Loucy (cell line): ENCODE measurements around the gene GPR153.
"Not testable (repeated sequence)": the region's sequence is repeated elsewhere in the genome, so short reads cannot be mapped to it uniquely, and the experiment has no call there.

Source experiments
- H2AFZ ChIP-seq: fragments of 200-600 bp; sonication (generic); 2 replicates; pipeline ENCODE4 v1.6.0; 2016; ENCODE audit warnings: antibody characterized with exemption, mild to moderate bottlenecking, low read length, moderate library complexity
- H3F3A ChIP-seq: fragments of 200-600 bp; 2 replicates; pipeline ENCODE4 v1.6.0; 2016; ENCODE audit warnings: antibody characterized with exemption, low read depth, mild to moderate bottlenecking
- H3K27me3 ChIP-seq: fragments of 200-600 bp; sonication (generic); 2 replicates; pipeline ENCODE4 v1.6.1; 2014; ENCODE audit warnings: low read length, mild to moderate bottlenecking; ENCODE audit not compliant: insufficient read depth, poor library complexity, severe bottlenecking
- H3K36me3 ChIP-seq: fragments of 200-600 bp; sonication (generic); 2 replicates; pipeline ENCODE4 v1.6.1; 2016; ENCODE audit warnings: low read length; ENCODE audit not compliant: insufficient read depth
- H3K4me1 ChIP-seq: fragments of 200-600 bp; sonication (generic); 2 replicates; pipeline ENCODE4 v1.5.1; 2014; ENCODE audit warnings: low read length, mild to moderate bottlenecking; ENCODE audit not compliant: insufficient read depth, poor library complexity, severe bottlenecking
- H3K4me2 ChIP-seq: fragments of 200-600 bp; sonication (generic); 2 replicates; pipeline ENCODE4 v1.6.0; 2014; ENCODE audit warnings: antibody characterized with exemption, low read length, low read depth, mild to moderate bottlenecking; ENCODE audit not compliant: poor library complexity, severe bottlenecking
- H3K4me3 ChIP-seq: fragments of 200-600 bp; sonication (generic); 2 replicates; pipeline ENCODE4 v1.5.1; 2014; ENCODE audit warnings: low read length, mild to moderate bottlenecking, mixed read lengths; ENCODE audit not compliant: poor library complexity, severe bottlenecking
- H3K79me2 ChIP-seq: fragments of 200-600 bp; sonication (generic); 2 replicates; pipeline ENCODE4 v1.6.1; 2014; ENCODE audit warnings: low read length; ENCODE audit not compliant: insufficient read depth
- H3K9ac ChIP-seq: fragments of 200-600 bp; sonication (generic); 2 replicates; pipeline ENCODE4 v1.6.0; 2014; ENCODE audit warnings: mild to moderate bottlenecking, low read depth, low read length, moderate library complexity; ENCODE audit not compliant: poor library complexity, severe bottlenecking
- H3K9me2 ChIP-seq: fragments of 200-600 bp; sonication (generic); replicated peaks from 2 replicates; pipeline ENCODE4 v1.6.1; 2016; ENCODE audit warnings: low read depth, low read length, mixed read lengths
- H3K9me3 ChIP-seq: fragments of 200-600 bp; sonication (generic); 2 replicates; pipeline ENCODE4 v1.6.1; 2014; ENCODE audit warnings: mild to moderate bottlenecking, antibody characterized with exemption, low read length, low read depth; ENCODE audit not compliant: insufficient read depth
- H4K20me1 ChIP-seq: fragments of 200-600 bp; sonication (generic); 2 replicates; pipeline ENCODE4 v1.6.0; 2014; ENCODE audit warnings: antibody characterized with exemption, low read length, mild to moderate bottlenecking; ENCODE audit not compliant: insufficient read depth, poor library complexity, severe bottlenecking
- CTCF ChIP-seq: fragments of 200-600 bp; sonication (generic); conservative IDR thresholded peaks from 2 replicates; pipeline ENCODE4 v1.5.1; 2014; ENCODE audit warnings: mild to moderate bottlenecking, antibody characterized with exemption, low read length
- EZH2phosphoT487 ChIP-seq: fragments of 200-600 bp; IDR thresholded peaks from 2 replicates; pipeline ENCODE4 v1.6.1; 2018; ENCODE audit warnings: antibody characterized with exemption, mild to moderate bottlenecking, moderate library complexity, borderline replicate concordance

Gene GPR153

GRCh38 chr1:6308449-6308848 lies 47.6 kb upstream of the GPR153 start:
- no peaks in the 10 kb centered on the region for H3K79me2 ChIP-seq
- no peak overlapping the region for H3K9ac ChIP-seq
- no peaks in the 10 kb centered on the region for H4K20me1 ChIP-seq
- H3K36me3 ChIP-seq: peaks cover 10% of the 10 kb centered on the region; the same call in 1 of the 2 replicates
- H3K4me3 ChIP-seq: no peak overlapping the region
- no peaks in the 10 kb centered on the region for H3K27me3 ChIP-seq
- H3K4me1 ChIP-seq: no peaks in the 10 kb centered on the region
- TF ChIP-seq CTCF (no peak), EZH2phosphoT487 (no peak)
- no peak overlapping the region for H2AFZ ChIP-seq
- no peaks in the 10 kb centered on the region for H3F3A ChIP-seq
- H3K9me3 ChIP-seq: no peaks in the 10 kb centered on the region
- no peak overlapping the region for H3K4me2 ChIP-seq
- H3K9me2 ChIP-seq: no peaks in the 10 kb centered on the region

- not testable (repeated sequence) for H3K27me3 ChIP-seq, H2AFZ ChIP-seq, H3K9me2 ChIP-seq, H3F3A ChIP-seq, H3K4me1 ChIP-seq, H3K79me2 ChIP-seq, H3K4me3 ChIP-seq, H3K9ac ChIP-seq, H3K9me3 ChIP-seq, H3K4me2 ChIP-seq, H4K20me1 ChIP-seq
- peaks cover 10% of the 10 kb centered on the region; the same call in 1 of the 2 replicates for H3K36me3 ChIP-seq
Measured at GRCh38 chr1:6307682-6308081, 46.8 kb upstream of the GPR153 start.

DNA sequence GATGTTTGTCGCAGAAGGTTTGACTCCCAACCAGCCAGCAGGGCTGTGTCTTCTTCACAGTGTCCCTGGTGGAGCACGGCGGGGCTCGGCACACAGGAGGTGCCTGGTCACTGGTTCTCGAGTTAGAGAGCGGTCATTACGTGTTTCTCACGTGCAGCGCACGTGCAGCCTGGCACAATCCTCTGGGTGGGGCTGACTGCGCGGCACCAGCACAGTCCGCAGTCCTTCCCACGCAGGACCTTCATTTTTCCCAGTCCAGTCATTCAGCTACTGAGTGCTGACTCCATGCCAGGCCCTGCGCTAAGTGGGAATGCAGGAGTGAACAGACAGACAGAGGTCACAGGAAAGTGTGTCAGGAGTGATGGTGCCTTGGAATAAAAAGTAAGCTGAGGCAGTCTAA lies 46.2 kb upstream of the GPR153 start:
- no peaks in the 10 kb centered on the region for H3K79me2 ChIP-seq
- no peak overlapping the region for H3K4me2 ChIP-seq
- TF ChIP-seq EZH2phosphoT487: no peak
- no peak for TF ChIP-seq CTCF
- H3K4me1 ChIP-seq: no peaks in the 10 kb centered on the region
- no peak overlapping the region for H3K4me3 ChIP-seq
- peaks cover 10% of the 10 kb centered on the region; the same call in 1 of the 2 replicates for H3K36me3 ChIP-seq
- H3F3A ChIP-seq: no peaks in the 10 kb centered on the region
- no peaks in the 10 kb centered on the region for H3K27me3 ChIP-seq
- H3K9me3 ChIP-seq: no peaks in the 10 kb centered on the region
- H4K20me1 ChIP-seq: no peaks in the 10 kb centered on the region
- no peaks in the 10 kb centered on the region for H3K9me2 ChIP-seq
- H3K9ac ChIP-seq: no peak overlapping the region
- H2AFZ ChIP-seq: no peak overlapping the region

DNA sequence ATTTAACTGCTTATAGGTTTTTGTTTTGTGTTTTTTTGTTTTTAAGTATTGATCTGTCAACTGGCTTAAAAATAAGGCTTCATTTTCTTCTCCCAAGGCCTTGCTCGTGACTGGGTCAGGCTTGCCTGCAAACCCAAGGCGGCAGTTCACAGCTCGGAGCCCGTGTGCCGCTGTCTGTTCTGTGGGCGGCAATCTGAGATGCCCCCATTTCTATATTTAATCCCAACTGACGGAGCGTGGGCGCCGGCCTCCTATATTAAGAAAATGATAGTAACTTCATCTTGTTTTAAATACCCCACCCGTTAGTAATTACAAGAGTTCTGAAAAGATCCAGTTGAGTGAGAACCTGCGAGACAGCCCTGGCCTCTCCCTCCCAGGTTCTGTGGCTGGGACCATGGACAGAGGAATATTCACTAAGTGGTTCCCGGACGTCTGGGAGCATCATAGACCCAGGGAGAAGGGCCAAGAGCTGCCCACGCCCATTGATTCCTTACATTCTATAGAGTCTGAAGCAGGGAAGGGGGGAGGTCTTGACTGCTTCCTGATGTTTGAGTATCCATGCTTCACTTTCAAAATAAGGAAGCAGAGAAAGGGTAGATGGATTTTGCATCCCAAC lies 42.6 kb upstream of the GPR153 start:
- H4K20me1 ChIP-seq: no peaks in the 10 kb centered on the region
- H3K4me2 ChIP-seq: no peak overlapping the region
- no peaks in the 10 kb centered on the region for H3K9me2 ChIP-seq
- H2AFZ ChIP-seq: no peak overlapping the region
- peaks cover 14% of the 10 kb centered on the region; the same call in 1 of the 2 replicates for H3K36me3 ChIP-seq
- no peak overlapping the region for H3K9ac ChIP-seq
- no peaks in the 10 kb centered on the region for H3F3A ChIP-seq
- no peaks in the 10 kb centered on the region for H3K79me2 ChIP-seq
- H3K9me3 ChIP-seq: no peaks in the 10 kb centered on the region
- no peaks in the 10 kb centered on the region for H3K4me1 ChIP-seq
- TF ChIP-seq EZH2phosphoT487 (no peak), CTCF (no peak)
- H3K27me3 ChIP-seq: no peaks in the 10 kb centered on the region
- no peak overlapping the region for H3K4me3 ChIP-seq
